GM19025 (cell line): Measurements from ENCODE around the gene SOX8.
"Not testable (repeated sequence)": the region's sequence is repeated elsewhere in the genome, so short reads cannot be mapped to it uniquely, and the experiment has no call there.

ENCODE experiments used
- ATAC-seq: cut with Tn5 transposase; IDR thresholded peaks from one replicate; pipeline ENCODE4 v1.9.1; 2021; ENCODE audit warnings: mild to moderate bottlenecking, low read depth, moderate library complexity; ENCODE audit not compliant: unreplicated experiment

Gene SOX8

DNA sequence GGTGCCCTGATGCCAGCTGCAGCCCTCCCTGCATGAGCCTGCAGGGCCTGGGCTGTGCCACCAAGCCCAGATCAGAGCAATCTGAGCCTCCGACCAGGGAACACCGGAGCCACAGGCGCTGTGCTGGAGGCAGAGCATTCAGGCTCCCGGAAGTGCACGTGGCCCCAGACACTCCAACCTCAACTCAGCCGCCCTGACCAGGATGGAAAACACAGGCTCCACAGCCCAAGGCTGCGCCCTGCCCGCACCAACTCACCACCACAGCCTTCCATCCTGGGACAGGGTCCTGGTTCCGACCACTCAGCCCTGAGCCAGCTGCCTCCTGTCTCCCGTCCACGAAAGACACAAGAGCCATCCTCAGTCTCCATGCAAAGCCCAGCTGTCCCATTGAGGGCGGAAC is 29.2 kb upstream of the SOX8 start:
- no peak for ATAC-seq

DNA sequence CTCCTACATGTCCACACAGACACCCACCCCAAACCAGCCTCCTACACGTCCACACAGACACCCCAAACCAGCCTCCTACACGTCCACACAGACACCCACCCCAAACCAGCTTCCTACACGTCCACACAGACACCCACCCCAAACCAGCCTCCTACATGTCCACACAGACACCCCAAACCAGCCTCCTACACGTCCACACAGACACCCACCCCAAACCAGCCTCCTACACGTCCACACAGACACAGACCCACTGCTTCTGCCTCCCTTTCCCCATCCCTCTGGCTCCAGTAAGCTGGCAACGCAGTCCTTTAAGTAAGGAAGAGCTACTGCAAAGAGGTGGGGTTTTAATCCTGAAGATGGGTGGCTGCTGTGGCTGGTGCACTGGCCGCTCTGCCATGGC is 27.8 kb upstream of the SOX8 start:
- ATAC-seq: not testable (repeated sequence)

DNA sequence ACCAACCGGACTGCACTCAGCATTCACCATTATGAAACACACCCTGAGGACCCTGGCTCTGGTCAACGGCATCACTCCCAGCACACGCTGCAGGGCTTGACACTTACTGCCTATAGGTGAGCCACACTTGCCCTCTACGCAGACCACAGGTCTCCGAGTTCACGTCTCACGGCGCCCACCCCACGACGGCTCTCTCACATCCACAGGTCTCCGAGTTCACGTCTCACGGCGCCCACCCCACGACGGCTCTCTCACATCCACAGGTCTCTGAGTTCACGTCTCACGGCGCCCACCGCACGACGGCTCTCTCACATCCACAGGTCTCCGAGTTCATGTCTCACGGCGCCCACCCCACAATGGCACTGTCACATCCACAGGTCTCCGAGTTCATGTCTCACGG is 25.8 kb upstream of the SOX8 start:
- not testable (repeated sequence) for ATAC-seq

DNA sequence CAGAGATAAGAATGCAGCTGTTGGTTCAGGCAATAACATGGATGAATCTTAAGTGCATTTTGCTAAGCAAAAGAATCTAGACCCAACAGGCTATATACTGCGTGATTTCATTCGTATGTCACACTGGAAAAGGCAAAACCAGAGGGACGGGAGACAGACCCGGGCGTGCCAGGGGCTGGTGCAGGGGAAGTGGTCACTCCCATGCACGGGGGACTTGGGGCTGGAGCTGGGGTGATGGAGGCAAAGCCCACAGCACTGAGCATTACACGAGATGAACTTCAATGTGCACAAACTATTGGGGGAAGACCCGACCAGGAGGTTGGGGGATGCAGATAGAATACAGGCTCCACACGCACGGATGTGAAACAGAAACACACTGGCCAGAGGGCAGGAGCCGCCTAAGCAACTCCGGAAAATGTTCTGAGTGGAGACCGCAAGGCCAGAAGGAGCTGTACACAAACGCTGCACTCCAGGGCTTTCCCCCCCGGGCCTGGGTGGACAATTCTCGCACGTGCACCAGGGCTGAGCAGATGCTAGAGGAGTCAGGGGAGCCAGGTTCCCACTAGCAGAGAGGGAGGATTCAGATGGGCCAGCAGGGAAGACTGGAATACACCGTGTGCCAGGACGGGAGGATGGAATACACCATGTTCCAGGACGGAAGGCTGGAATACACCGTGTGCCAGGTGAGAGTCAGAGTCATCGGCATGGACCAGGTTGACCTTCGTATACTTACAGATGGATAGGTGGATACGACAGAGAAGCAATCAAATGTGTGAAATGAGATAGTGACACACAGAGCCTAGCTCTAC is 22.1 kb upstream of the SOX8 start:
- ATAC-seq: no peak

DNA sequence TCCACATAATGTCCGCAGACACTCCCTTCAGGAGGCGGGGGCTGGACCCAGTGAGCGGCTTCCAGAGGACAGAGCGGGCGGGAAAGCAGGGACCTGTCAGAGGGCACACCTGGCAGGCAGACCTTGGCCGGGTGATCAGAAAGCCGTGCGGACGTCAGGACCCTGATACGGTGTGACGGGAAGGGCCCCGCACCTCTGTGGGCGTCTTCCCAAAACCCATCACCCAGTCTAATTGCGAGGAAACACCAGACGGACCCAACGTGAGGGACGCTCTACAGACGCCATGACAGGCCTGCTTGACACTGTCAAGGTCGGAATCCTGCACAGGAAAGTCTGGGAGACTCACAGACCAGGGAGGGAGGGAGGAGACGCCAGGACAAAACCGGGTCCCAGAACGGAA is 19.2 kb upstream of the SOX8 start:
- no peak for ATAC-seq

DNA sequence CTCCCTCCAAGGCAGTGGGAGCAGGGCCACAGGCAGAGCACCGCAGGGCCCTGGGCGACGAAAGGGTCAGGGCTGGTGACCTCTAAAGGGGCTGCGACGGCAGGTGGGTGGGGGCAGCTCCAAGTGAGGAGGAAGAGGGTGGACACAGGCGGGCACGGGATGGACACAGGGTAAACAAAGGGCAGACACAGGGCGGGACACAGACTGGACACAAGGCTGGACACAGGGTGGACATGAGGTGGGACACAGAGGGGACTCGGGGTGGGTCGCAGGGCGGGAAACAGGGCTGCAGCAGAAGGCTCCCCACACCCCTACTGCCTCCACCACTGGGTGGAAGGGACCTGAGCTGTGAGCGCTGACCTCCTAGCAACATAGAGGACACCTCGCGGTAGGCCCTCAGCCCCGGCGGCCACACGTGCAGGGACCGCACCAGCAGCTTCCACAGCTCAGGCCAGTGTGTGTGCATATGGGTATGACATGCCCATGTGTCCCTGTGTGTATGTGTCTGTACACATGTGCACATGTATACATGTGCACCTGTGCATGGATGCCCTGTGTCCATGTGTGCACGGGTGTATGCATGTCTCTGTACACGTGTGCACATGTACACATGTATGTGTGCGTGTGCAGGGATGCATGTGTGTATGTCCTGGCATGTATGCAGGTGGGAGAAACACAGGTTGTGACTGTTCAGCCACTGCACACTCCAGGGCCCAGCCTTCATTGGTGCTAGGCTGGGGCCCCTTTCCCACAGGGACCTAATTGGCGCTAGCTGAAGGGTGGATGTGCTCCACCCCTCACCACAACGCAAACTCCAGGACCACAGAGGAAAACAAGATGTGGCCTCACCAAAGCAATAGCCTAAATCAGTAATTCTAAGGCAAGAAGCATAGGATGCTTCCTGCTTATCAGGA is 18.4 kb upstream of the SOX8 start:
- no peak for ATAC-seq

DNA sequence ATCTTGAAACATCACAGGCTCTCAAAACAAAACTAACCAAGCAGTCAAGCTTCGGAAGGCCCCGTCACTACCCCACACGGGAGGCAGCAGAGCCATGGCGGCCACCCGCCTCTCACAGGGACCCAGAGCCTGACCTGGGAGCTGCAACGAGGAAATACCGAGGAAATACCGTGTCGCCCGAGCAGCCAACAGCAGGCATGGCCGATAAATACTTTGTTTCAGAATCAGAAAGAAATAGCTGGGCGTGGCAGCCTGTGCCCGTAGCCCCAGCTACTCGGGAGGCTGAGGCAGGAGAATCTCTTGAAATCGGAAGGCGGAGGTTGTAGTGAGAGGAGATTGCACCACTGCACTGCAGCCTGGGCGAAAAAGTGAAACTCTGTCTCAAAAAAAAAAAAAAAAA is 17.7 kb upstream of the SOX8 start:
- no peak for ATAC-seq

DNA sequence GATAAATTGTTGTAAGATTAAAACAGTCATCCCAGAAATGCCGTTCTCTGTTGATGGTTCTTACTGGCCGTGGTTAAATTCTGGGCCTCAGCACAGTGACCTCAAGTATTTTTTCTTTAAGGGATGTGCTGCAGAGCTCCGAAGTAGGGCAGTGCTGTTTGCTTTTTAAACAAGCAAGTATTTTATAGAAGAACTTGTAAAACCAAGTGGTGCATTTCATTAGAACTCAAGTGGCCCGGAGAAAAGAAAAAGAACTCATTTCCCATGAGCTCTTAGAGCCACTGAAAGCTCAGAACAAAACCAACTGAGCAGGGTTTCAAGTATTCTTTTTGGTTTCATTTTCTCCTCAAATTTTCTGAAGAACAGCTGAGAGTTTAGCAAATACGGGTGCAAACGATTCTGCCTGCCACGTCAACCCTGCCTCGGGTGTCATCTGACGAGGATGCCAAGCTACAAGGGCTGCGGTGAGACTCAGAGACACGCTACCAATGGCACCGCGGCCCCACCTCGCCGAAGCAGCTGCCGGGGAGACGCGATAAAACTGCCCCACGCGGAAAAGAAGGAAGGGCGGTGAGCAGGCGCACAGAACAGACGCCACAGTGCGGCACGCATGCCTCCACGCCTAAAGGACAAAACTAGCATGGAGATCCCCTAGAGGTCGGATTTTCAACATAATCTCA is 17.1 kb upstream of the SOX8 start:
- ATAC-seq: no peak

DNA sequence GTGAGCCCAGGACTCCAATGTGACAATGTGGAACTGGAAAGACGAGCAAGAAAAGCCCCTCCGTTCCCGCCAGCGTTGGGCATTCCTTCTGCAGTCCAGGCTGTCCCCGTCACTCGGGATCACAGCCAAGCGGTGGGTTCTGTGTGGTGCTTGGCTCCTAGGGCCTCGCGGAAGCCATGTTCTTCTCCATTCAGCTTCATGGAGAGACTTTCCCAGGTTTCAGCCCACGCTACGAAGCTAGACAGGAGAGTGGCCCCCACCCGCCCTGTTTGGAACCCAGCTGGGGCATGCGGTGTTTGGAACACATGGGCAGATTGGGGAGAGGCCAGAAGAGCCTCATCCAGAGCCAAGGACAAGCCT is 16.6 kb upstream of the SOX8 start:
- no peak for ATAC-seq

DNA sequence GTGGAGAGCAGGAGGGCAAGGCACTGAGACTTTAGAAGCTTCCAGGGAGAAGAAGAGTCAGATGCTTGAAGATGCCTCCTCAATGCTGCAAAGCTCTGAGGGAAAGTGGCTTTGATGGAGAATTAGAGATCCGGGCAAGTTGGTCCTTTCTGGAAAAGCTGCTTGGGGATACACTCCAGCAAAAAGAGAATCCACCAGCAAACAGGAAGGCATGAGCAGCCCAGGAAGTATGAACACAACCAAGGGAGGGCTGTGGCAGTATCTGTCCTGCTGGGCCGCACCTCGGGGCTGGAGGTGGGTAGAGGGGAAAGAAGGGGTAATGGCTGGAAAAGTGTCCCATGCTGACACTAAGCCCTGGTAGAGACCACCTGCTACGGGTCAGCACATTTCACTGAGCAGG is 16.1 kb upstream of the SOX8 start:
- ATAC-seq: no peak

DNA sequence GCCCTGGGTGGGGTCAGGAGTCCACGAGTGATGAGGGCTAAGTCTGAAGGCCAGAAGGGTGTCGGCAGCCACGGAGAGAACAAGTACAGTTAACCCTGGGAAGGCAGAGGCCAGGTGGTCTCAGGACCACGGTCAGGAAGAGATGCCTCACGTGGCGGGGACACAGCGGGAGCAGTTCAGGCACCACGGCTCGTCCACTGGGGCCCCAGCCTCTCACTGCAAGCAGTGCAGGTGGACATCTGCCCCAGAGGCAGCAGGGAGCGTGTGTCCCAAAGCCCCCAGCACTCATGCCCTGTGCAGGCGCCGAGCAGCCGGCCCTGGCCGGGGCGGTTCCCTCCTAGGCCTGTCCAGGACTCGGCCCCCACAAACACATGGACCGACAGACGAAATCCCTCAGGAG is 15.5 kb upstream of the SOX8 start:
- no peak for ATAC-seq

DNA sequence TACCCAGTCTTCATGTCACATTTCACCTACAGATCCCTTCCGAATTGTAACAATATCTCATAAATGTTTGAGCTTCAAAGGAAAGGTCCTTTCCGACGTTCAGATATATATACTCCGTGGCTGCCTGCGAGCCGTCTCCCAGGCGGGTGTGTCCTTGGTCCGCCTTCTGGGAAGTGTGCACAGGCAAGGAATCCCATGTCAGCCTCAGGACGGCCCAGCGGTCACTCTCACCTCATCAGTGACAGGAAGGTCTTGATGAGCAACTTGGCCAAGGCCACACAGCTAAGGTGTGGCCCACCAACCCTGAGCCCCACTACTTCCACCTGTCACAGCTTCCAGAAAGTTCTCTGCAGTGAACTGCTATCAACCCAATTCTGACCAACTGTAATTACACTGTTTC is 15.1 kb upstream of the SOX8 start:
- no peak for ATAC-seq

DNA sequence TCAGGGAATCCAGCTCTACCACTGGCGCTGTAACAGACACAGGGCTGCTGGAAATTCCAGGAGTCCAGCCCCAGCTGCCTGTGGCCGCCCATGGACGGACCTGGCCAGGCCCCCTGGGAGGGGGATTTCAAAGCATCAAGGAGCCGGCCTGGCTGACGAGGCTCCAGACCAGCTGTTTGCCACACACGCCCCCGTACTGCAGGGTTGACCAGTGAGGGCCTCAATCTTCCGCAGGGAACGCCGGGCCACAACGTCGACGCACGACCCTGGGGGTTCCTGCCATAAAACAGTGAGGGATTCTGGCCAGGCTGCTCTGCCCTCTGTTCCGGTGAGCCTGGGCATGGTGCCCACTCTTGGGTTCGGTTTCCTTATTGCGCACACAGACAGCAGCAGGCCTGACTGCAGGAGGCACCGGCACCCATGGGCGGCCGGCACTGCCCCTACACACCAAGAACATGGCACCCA is 14.5 kb upstream of the SOX8 start:
- ATAC-seq: no peak

DNA sequence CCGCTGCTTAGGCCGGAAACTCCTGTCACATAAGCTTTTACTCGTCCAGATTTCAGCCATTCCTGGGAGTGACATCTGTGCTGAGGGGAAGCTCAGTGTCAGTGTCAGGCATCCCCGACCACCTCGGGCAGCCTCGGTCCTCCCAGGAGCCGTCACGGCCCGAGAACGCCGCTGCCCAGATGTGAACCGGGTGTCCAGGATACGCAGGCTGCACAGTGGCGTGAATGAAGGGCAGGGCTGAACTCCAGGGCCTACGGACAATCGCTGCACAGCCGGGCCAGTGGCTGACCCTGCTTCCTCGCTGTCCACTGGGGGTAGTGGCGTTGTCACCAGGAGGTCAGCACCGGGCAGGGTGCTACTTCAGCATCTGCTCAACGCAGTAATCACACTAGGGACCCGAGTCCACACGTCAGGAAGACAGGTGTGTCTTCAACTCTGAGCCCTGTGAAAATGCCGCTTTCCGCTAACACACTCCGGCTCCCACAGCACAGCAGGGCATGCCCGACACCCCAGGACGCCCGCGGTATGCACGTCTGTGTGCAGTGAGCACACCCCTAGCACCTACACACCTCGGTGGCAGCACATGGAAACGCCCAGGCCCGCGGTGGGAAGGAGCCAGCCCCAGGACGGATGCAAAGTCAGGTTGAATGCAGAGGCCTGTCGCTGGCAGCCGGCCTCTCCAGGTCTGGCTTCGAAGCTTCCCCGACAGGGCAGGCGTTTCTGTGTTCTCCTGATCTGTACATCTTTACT is 13.8 kb upstream of the SOX8 start:
- no peak for ATAC-seq

DNA sequence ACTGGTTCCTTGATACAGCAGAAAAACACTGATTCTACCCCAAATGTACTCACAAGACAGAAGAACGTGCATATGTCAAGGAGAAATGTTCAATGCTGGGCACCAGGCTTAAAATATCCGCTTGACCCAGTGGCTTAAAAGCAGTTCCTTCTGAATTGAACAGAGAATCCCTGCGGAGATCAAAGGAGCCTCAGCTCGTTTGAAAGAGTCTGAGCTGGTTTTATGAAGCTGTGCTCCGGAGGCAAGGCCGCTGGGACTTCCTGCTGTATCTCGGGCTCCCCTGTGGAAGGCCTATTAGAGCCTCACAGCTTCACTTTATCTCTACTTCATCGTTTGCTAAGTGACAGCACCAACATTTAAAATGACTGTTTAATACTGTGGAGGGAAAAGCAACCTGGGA is 12.9 kb upstream of the SOX8 start:
- ATAC-seq: no peak

DNA sequence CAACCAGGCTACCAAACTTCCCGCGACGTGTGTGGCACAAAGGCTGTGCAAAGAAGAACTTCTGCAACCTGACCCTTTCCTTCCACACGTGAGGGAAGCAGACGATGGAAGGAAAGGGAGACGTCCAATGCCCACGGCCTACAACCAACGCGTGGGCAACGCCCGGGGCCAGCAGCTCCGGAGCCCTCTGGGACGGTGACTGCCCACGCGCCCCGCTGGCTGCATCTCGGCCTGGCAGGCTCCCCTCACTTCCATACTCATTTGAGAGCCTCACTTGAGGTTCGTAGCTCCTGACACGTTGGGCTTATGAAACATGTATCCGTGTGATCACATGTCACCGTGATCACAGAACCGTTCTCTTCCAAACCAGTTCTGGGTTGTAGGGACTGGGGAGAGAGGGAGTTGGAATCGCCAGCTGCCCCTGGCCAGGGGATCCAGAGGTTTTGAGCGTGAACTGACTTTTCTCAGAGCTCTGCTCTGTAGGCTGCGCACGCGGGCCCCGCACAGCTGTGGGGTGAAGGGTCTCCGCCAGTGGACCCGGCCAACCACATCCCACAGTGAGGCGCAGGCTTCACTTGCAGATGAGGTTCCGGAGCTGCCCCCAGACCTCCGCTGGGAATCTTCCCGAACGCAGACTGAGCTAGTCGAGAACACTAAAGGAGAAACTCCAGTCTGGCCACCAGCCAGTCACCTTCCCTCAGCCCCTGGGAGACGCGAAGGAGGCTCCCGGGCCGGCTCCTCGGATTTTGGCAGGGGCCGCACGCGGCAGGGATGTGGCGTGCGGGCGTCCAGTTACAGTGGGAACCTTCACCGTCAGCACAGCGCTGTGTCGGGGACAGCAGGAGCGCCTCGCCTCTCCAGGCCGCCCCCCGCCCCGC is 11.8 kb upstream of the SOX8 start:
- ATAC-seq: no peak

DNA sequence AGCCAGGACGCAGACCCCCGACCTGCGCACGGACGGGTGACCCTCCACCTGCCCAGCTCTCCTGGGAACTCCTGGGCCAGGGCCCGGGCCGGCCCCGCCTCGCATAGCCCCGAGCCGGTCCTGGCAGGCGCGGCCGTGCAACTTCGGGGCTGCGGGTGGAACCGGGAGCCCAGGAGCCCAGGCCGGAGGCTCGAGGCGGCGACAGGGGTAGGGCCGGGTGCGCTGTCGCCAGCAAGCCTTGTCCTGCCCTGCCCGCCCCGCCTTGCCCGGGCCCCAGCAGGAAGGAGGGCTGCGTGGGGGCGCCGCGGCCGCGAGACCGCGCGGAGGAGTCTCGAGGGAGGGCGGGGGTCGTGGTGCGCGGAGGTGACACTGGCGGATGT is 11.2 kb upstream of the SOX8 start:
- no peak for ATAC-seq

DNA sequence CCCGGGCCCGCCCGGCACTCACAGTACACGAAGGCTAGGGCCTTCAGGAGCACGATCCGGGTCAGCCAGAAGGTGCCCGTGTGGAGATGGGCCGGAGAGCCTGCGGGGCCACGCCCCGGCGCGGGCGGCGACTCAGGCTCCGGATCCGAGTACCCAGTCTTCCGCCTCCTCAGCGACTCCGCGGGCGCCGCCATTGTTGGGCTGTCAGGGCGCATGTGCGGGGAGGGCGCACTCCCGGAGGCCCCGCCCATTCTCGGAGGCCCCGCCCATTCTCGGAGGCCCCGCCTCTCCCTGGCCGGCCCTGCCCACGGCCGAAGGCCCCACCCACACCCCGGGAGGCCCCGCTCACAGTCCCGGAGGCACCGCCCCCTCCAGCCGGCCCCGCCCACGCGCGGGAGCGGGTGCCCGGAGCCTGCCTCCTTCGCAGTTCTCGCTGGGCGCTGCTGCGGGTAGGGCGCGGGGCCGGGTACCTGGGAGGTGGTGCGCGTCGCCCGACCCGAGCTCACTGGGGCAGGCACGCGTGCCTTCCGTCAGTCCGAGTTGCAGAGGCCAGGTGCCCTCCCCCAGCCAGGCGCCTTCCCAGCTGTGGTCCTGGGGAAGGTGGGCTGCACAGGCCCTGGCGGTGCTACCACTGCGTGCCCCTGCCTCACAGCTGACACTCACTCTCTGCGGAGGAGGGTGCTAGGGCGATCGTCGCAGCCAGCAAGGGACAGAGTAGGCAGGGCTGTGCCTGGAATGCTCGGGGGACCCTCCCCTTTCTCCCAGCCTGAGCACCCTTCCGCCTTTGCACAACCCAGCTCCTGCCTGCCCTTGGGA is 10.6 kb upstream of the SOX8 start, which contains the start of gene LMF1:
Gene LMF1, minus strand, starts transcription at position 219 of the 816 bp plus-strand sequence. Its CDS starts 4 bp downstream, at position 215.
- ATAC-seq: peak; percentile 80

DNA sequence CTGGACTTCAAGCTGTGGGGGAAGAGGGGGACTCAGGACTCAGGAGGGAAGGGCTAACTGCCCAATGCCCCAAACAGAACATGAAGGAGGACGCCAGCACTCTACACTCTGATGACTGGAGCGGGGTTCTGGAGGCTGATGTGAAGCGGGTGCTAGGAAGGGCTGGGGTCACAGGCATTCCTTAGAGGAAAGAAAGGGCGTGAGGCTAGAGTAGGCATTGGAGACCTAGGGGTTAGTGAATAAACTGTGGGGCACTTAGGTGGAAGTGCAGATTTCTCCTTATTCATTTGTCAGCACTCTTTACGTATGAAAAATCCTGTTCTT is 10.0 kb upstream of the SOX8 start:
- ATAC-seq: no peak
